AG04449 (cell line): ENCODE results near the gene B4GALNT3.

Experiments used
- CTCF ChIA-PET: fragments of 350-600 bp; formaldehyde crosslinking; extraction: SDS; loops from one replicate; lab custom pipeline; 2021; ENCODE audit warnings: antibody characterized with exemption; lab: Yijun Ruan, JAX
- POLR2A ChIA-PET: fragments of 400-600, 350-600 bp; formaldehyde crosslinking; extraction: SDS; loops from one replicate; lab custom pipeline; 2020; ENCODE audit warnings: antibody characterized with exemption, inconsistent platforms; lab: Yijun Ruan, JAX
- DNase-seq: peaks from one replicate; pipeline ENCODE4 v3.0.0-alpha.2; 2010; ENCODE audit warnings: low read depth, low spot score
- H3K4me3 ChIP-seq: 2 replicates; pipeline ENCODE4 v1.5.1; 2011; ENCODE audit warnings: low read depth, mild to moderate bottlenecking, control low read depth, low read length
- CTCF ChIP-seq: IDR thresholded peaks from one replicate; pipeline ENCODE4 v1.5.1; 2011; ENCODE audit warnings: mild to moderate bottlenecking, moderate library complexity, low read length, control low read depth, inconsistent platforms; ENCODE audit not compliant: insufficient read depth; ENCODE audit errors: missing control alignments

B4GALNT3 gene

GRCh38 chr12:561391-561705 lies 101.6 kb downstream of the B4GALNT3 start:
- ChIA-PET CTCF (interaction anchor here (1.5 to 7.5 kb wide), 3 partner anchors 14 to 121 kb away, joined by 4 to 46 read pairs (median 6); no protein-coding TSS in a partner anchor), POLR2A (no interaction called here)
- no peak for TF ChIP-seq CTCF
- no peak overlapping the region for H3K4me3 ChIP-seq
- no peak for DNase-seq

GRCh38 chr12:561908-562593 lies 102.3 kb downstream of the B4GALNT3 start:
- no peak overlapping the region for H3K4me3 ChIP-seq
- no peak for DNase-seq
- POLR2A ChIA-PET, result no interaction called here
- TF ChIP-seq CTCF, result no peak
- CTCF ChIA-PET, result interaction anchor here (1.0 to 11.5 kb wide), 4 partner anchors 14 to 190 kb away, joined by 3 to 202 read pairs (median 26); partner anchors contain the start of gene WNK1

GRCh38 chr12:562634-563033 lies 102.9 kb downstream of the B4GALNT3 start:
- no peak overlapping the region for H3K4me3 ChIP-seq
- no peak for TF ChIP-seq CTCF
- no peak for DNase-seq
- POLR2A ChIA-PET, result no interaction called here
- CTCF ChIA-PET, result interaction anchor here (1.0 to 11.5 kb wide), 5 partner anchors 112 to 387 kb away, joined by 3 to 202 read pairs (median 6); partner anchors contain the start of genes RAD52 and WNK1

GRCh38 chr12:563250-563781 lies 103.6 kb downstream of the B4GALNT3 start:
- H3K4me3 ChIP-seq, result no peak overlapping the region
- ChIA-PET CTCF (interaction anchor here (1.1 to 11.5 kb wide), 6 partner anchors 13 to 386 kb away, joined by 3 to 202 read pairs (median 8); partner anchors contain the start of genes RAD52 and WNK1), POLR2A (no interaction called here)
- TF ChIP-seq CTCF, result no peak
- no peak for DNase-seq

DNA sequence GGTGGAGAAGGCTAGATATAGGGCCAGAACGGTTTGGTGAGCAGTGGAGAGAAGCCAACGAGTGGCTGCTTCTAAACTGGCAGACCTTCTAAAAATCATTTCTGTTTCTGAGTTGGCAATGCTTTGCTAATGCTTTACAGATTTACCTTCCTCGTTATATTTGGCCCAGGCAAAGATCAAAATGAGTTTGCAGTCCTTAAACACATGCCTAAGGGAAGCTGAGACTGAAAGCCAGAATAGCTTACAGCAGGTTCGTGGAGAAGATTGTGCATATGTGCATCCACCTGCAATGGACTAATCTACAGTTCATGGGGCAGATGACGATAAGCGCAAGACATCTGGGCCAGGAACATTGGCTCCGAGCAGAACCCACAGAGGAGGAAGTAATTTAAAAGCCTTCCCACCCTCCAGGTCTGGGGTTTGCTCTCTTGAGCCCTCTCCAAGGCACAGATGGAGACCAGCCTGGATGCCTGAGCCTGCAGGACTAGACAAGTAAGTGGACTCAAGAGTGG lies 104.1 kb downstream of the B4GALNT3 start:
- DNase-seq, result no peak
- no peak for TF ChIP-seq CTCF
- CTCF ChIA-PET, result interaction anchor here (1.1 to 11.5 kb wide), 7 partner anchors 8 to 386 kb away, joined by 3 to 202 read pairs (median 8); partner anchors contain the start of genes RAD52 and WNK1
- H3K4me3 ChIP-seq, result no peak overlapping the region
- POLR2A ChIA-PET, result no interaction called here

GRCh38 chr12:565161-565560 lies 105.4 kb downstream of the B4GALNT3 start:
- no peak for TF ChIP-seq CTCF
- H3K4me3 ChIP-seq, result no peak overlapping the region
- DNase-seq, result no peak
- POLR2A ChIA-PET, result no interaction called here
- CTCF ChIA-PET, result interaction anchor here (1.8 to 11.5 kb wide), 4 partner anchors 10 to 250 kb away, joined by 7 to 202 read pairs (median 14); partner anchors contain the start of gene WNK1
